Right atrium auricular region (tissue), 2 donors: ENCODE measurements around the gene GMPR. TPM values are rescaled to one million over a fixed set of nuclear protein-coding genes. Genes with fewer than 3 reads are reported as not detected.

Experiments used
- DNase-seq: peaks from one replicate; pipeline ENCODE4 v3.0.0-alpha.2; 2019; ENCODE audit warnings: low spot score
- H3K27ac ChIP-seq, 2 donors: fragments of 200-600 bp; sonication (generic); 1 replicate in 1 of 2; 2 replicates in 1 of 2; pipeline ENCODE4 v1.5.1; 2016 to 2019
- H3K27me3 ChIP-seq, 2 donors: fragments of 200-600 bp; sonication (generic); one replicate each; pipeline versions ENCODE4 v1.5.1 to v1.6.0; 2017 to 2019
- H3K36me3 ChIP-seq: fragments of 200-600 bp; sonication (generic); one replicate; pipeline ENCODE4 v1.5.1; 2016
- H3K4me1 ChIP-seq, 2 donors: fragments of 200-600 bp; sonication (generic); one replicate each; pipeline versions ENCODE4 v1.5.1 to v1.6.0; 2017 to 2019
- H3K4me3 ChIP-seq, 2 donors: fragments of 200-600 bp; sonication (generic); 1 replicate in 1 of 2; 2 replicates in 1 of 2; pipeline ENCODE4 v1.5.1; 2017 to 2019; ENCODE audit warnings: mild to moderate bottlenecking in 1 of 2, moderate library complexity in 1 of 2
- H3K9me3 ChIP-seq, 2 donors: fragments of 200-600 bp; sonication (generic); one replicate each; pipeline ENCODE4 v1.5.1; 2019
- CTCF ChIP-seq, 2 donors: fragments of 200-600 bp; sonication (generic); IDR thresholded peaks; one replicate each; pipeline ENCODE4 v1.5.1; 2019; ENCODE audit warnings: antibody characterized with exemption in 2 of 2
- total RNA-seq, 2 donors: library from RNA; depleted of rRNA; stranded (reverse); fragments of >200 nt; gene quantifications; one replicate each; pipeline ENCODE4 v1.1.0, GENCODE V29; 2016

The GMPR gene
- total RNA-seq, 2 donors from 2014 or later = 70.1 to 89.5 TPM

GRCh38 chr6:16302721-16303552 is 64.5 kb downstream of the GMPR start:
- no peak for DNase-seq
- no peak overlapping the region for H3K4me3 ChIP-seq
- no peaks in the 10 kb centered on the region for H3K27me3 ChIP-seq
- peaks cover 24% of the 10 kb centered on the region for H3K36me3 ChIP-seq
- H3K9me3 ChIP-seq = no peaks in the 10 kb centered on the region
- H3K27ac ChIP-seq = no peak overlapping the region
- TF ChIP-seq CTCF (IDR thresholded peaks at IDR 0.05) = no peak
- H3K4me1 ChIP-seq = peaks cover 0 to 5% of the 10 kb centered on the region in 2 donors

GRCh38 chr6:16305246-16305725 is 66.9 kb downstream of the GMPR start:
- DNase-seq = no peak
- no peak overlapping the region for H3K27ac ChIP-seq
- H3K4me3 ChIP-seq = no peak overlapping the region
- no peaks in the 10 kb centered on the region for H3K27me3 ChIP-seq
- peaks cover 16% of the 10 kb centered on the region for H3K36me3 ChIP-seq
- peaks cover 0 to 5% of the 10 kb centered on the region in 2 donors for H3K4me1 ChIP-seq
- H3K9me3 ChIP-seq = no peaks in the 10 kb centered on the region
- TF ChIP-seq CTCF (IDR thresholded peaks at IDR 0.05) = no peak

GRCh38 chr6:16305788-16306187 is 67.4 kb downstream of the GMPR start:
- Histone ChIP-seq H3K36me3 (peaks cover 16% of the 10 kb centered on the region), H3K27ac (no peak overlapping the region), H3K27me3 (no peaks in the 10 kb centered on the region), H3K9me3 (no peaks in the 10 kb centered on the region), H3K4me3 (no peak overlapping the region), H3K4me1 (peaks cover 0 to 5% of the 10 kb centered on the region in 2 donors)
- no peak for DNase-seq
- no peak for TF ChIP-seq CTCF (IDR thresholded peaks at IDR 0.05)

GRCh38 chr6:16306334-16306733 is 67.9 kb downstream of the GMPR start:
- DNase-seq = no peak
- no peaks in the 10 kb centered on the region for H3K27me3 ChIP-seq
- H3K27ac ChIP-seq = no peak overlapping the region
- TF ChIP-seq CTCF (IDR thresholded peaks at IDR 0.05) = no peak
- H3K4me1 ChIP-seq = peaks cover 0 to 5% of the 10 kb centered on the region in 2 donors
- H3K9me3 ChIP-seq = no peaks in the 10 kb centered on the region
- peaks cover 16% of the 10 kb centered on the region for H3K36me3 ChIP-seq
- H3K4me3 ChIP-seq = no peak overlapping the region

- H3K27ac ChIP-seq = no peak overlapping the region
- no peaks in the 10 kb centered on the region for H3K9me3 ChIP-seq
- DNase-seq = no peak
- H3K4me3 ChIP-seq = no peak overlapping the region
- H3K4me1 ChIP-seq = peaks cover 0 to 4% of the 10 kb centered on the region in 2 donors
- no peaks in the 10 kb centered on the region for H3K36me3 ChIP-seq
- TF ChIP-seq CTCF (IDR thresholded peaks at IDR 0.05) = no peak
- H3K27me3 ChIP-seq = no peaks in the 10 kb centered on the region
These were observed 73.4 kb downstream of the GMPR start for GRCh38 chr6:16311763-16312162.
